ENCODE data around the gene IFRD1. TPM values are rescaled to one million over a fixed set of nuclear protein-coding genes. Genes with fewer than 3 reads are reported as not detected.

The IFRD1 gene
- total and polyA plus RNA-seq, 2 experiments from 2014 or later: 30.8 to 43.3 TPM

GRCh38 chr7:112481833-112482670 lies 31.8 kb downstream of the IFRD1 start:
- Histone ChIP-seq H3K9me3 (ENCODE audit: low read depth) (no peaks in the 10 kb centered on the region), H3K27me3 (no peaks in the 10 kb centered on the region), H3K4me3 (no peak overlapping the region), H3K27ac (no peak overlapping the region), H3K36me3 (no peaks in the 10 kb centered on the region), H3K4me1 (ENCODE audit: low read depth) (peaks cover 27% of the 10 kb centered on the region)
- peak in 1 of 2 donors; percentile 72 for DNase-seq (ENCODE audit: low read depth in 1 of 2, low spot score in 1 of 2)
- no peak for TF ChIP-seq CTCF (IDR thresholded peaks at IDR 0.05; ENCODE audit: low read depth, low read length)

- Histone ChIP-seq H3K4me1 (ENCODE audit: low read depth) (peaks cover 27% of the 10 kb centered on the region), H3K9me3 (ENCODE audit: low read depth) (no peaks in the 10 kb centered on the region), H3K27ac (no peak overlapping the region), H3K36me3 (no peaks in the 10 kb centered on the region), H3K27me3 (no peaks in the 10 kb centered on the region), H3K4me3 (no peak overlapping the region)
- peak; percentile 39 to 88 for DNase-seq (ENCODE audit: low read depth in 1 of 2, low spot score in 1 of 2)
- no peak for TF ChIP-seq CTCF (IDR thresholded peaks at IDR 0.05; ENCODE audit: low read depth, low read length)
Measured at GRCh38 chr7:112484671-112485167, 34.5 kb downstream of the IFRD1 start.

- no peak overlapping the region for H3K4me3 ChIP-seq
- DNase-seq (ENCODE audit: low read depth in 1 of 2, low spot score in 1 of 2): no peak
- H3K36me3 ChIP-seq: no peaks in the 10 kb centered on the region
- no peaks in the 10 kb centered on the region for H3K9me3 ChIP-seq (ENCODE audit: low read depth)
- H3K27me3 ChIP-seq: peaks cover 4% of the 10 kb centered on the region
- peaks cover 23% of the 10 kb centered on the region for H3K4me1 ChIP-seq (ENCODE audit: low read depth)
- TF ChIP-seq CTCF (IDR thresholded peaks at IDR 0.05; ENCODE audit: low read depth, low read length): no peak
- no peak overlapping the region for H3K27ac ChIP-seq
Measured at GRCh38 chr7:112485766-112486165, 35.5 kb downstream of the IFRD1 start.

- no peak for TF ChIP-seq CTCF (IDR thresholded peaks at IDR 0.05; ENCODE audit: low read depth, low read length)
- peaks cover 10% of the 10 kb centered on the region for H3K4me1 ChIP-seq (ENCODE audit: low read depth)
Measured at GRCh38 chr7:112487457-112488263, 37.4 kb downstream of the IFRD1 start.

GRCh38 chr7:112488264-112488552 lies 37.9 kb downstream of the IFRD1 start:
- Histone ChIP-seq H3K27ac (no peak overlapping the region), H3K27me3 (peaks cover 4% of the 10 kb centered on the region), H3K4me3 (no peak overlapping the region), H3K4me1 (ENCODE audit: low read depth) (peaks cover 10% of the 10 kb centered on the region), H3K36me3 (no peaks in the 10 kb centered on the region), H3K9me3 (ENCODE audit: low read depth) (no peaks in the 10 kb centered on the region)
- DNase-seq (ENCODE audit: low read depth in 1 of 2, low spot score in 1 of 2): no peak
- TF ChIP-seq CTCF (IDR thresholded peaks at IDR 0.05; ENCODE audit: low read depth, low read length): no peak

More at GRCh38 chr7:112487457-112488263, 37.4 kb downstream of the IFRD1 start:
- Histone ChIP-seq H3K9me3 (ENCODE audit: low read depth) (no peaks in the 10 kb centered on the region), H3K27ac (no peak overlapping the region), H3K27me3 (peaks cover 4% of the 10 kb centered on the region), H3K36me3 (no peaks in the 10 kb centered on the region), H3K4me3 (no peak overlapping the region)
- no peak for DNase-seq (ENCODE audit: low read depth in 1 of 2, low spot score in 1 of 2)
